CD14-positive monocyte (primary cell): Measurements from ENCODE around the gene CISD3. TPM values are rescaled to one million over a fixed set of nuclear protein-coding genes. Genes with fewer than 3 reads are reported as not detected.

Experiments
- DNase-seq, 3 donors: peaks; one replicate each; pipeline ENCODE4 v3.0.0-alpha.2; 2011 to 2022
- H2AFZ ChIP-seq: 2 replicates; pipeline ENCODE4 v1.6.0; 2012; ENCODE audit warnings: mild to moderate bottlenecking, low read depth, low read length, inconsistent platforms; ENCODE audit not compliant: insufficient read depth, poor library complexity, severe bottlenecking
- H3K27ac ChIP-seq, 2 donors: 1 replicate in 1 of 2; 2 replicates in 1 of 2; pipeline ENCODE4 v1.5.1; 2012 to 2013; ENCODE audit warnings: low read length in 2 of 2, control low read depth in 1 of 2, inconsistent platforms in 1 of 2, low read depth in 1 of 2, mild to moderate bottlenecking in 1 of 2
- H3K27me3 ChIP-seq, 2 donors: one replicate each; pipeline versions ENCODE4 v1.6.0 to v1.6.1; 2011 to 2013; ENCODE audit warnings: low read length in 2 of 2; ENCODE audit not compliant: control insufficient read depth in 2 of 2, insufficient read depth in 2 of 2
- H3K36me3 ChIP-seq, 2 donors: replicated peaks in 1 of 2; 1 replicate in 1 of 2; 2 replicates in 1 of 2; pipeline versions ENCODE4 v1.5.1 to v1.6.1; 2012 to 2013; ENCODE audit warnings: low read length in 2 of 2, control low read depth in 1 of 2, inconsistent platforms in 1 of 2, mild to moderate bottlenecking in 1 of 2; ENCODE audit not compliant: insufficient read depth in 2 of 2, control insufficient read depth in 1 of 2
- H3K4me1 ChIP-seq, 2 donors: 1 replicate in 1 of 2; 2 replicates in 1 of 2; pipeline versions ENCODE4 v1.5.1 to v1.6.1; 2012 to 2013; ENCODE audit warnings: low read length in 2 of 2, control low read depth in 1 of 2, inconsistent platforms in 1 of 2, mild to moderate bottlenecking in 1 of 2, moderate library complexity in 1 of 2; ENCODE audit not compliant: insufficient read depth in 2 of 2, control insufficient read depth in 1 of 2
- H3K4me2 ChIP-seq: replicated peaks from 2 replicates; pipeline ENCODE3; 2012; ENCODE audit warnings: low read length, moderate library complexity, mild to moderate bottlenecking; ENCODE audit not compliant: poor library complexity, severe bottlenecking; ENCODE audit errors: extremely low read depth
- H3K4me3 ChIP-seq, 3 experiments: fragments of 200-600 bp in 1 of 3; sonication (generic) in 1 of 3; replicated peaks in 1 of 3; 1 replicate in 2 of 3; 2 replicates in 1 of 3; pipeline ENCODE4 v1.5.1; 2011 to 2013; ENCODE audit warnings: low read length in 3 of 3, mild to moderate bottlenecking in 3 of 3, control low read depth in 2 of 3, low read depth in 2 of 3, inconsistent platforms in 1 of 3, moderate library complexity in 1 of 3
- H3K79me2 ChIP-seq: 2 replicates; pipeline ENCODE4 v1.6.0; 2012; ENCODE audit warnings: mild to moderate bottlenecking, control low read depth, inconsistent platforms, low read length, moderate library complexity; ENCODE audit not compliant: insufficient read depth
- H3K9ac ChIP-seq: 2 replicates; pipeline ENCODE4 v1.6.0; 2017; ENCODE audit warnings: low read length, mild to moderate bottlenecking; ENCODE audit not compliant: insufficient read depth, poor library complexity, severe bottlenecking
- H3K9me3 ChIP-seq, 2 donors: replicated peaks in 1 of 2; 1 replicate in 1 of 2; 2 replicates in 1 of 2; pipeline versions ENCODE4 v1.5.1 to v1.6.1; 2012 to 2013; ENCODE audit warnings: low read length in 2 of 2, control low read depth in 1 of 2; ENCODE audit not compliant: control insufficient read depth in 1 of 2, insufficient read depth in 1 of 2
- H4K20me1 ChIP-seq: 2 replicates; pipeline ENCODE4 v1.6.0; 2012; ENCODE audit warnings: mild to moderate bottlenecking, low read length, control low read depth, moderate library complexity; ENCODE audit not compliant: insufficient read depth
- H3K27ac Mint-ChIP-seq, 7 donors: one replicate each; pipeline ENCODE4 v1.8.0; 2020; ENCODE audit warnings: mild to moderate bottlenecking in 7 of 7, mixed read lengths in 7 of 7, moderate library complexity in 6 of 7, inconsistent platforms in 2 of 7
- H3K27me3 Mint-ChIP-seq, 3 donors: one replicate each; pipeline ENCODE4 v1.8.0; 2021 to 2022; ENCODE audit warnings: low read depth in 3 of 3, mild to moderate bottlenecking in 3 of 3, mixed read lengths in 3 of 3, moderate library complexity in 3 of 3, inconsistent platforms in 1 of 3
- H3K36me3 Mint-ChIP-seq, 2 donors: one replicate each; pipeline ENCODE4 v1.8.0; 2020; ENCODE audit warnings: mixed read lengths in 2 of 2, inconsistent platforms in 1 of 2, mild to moderate bottlenecking in 1 of 2
- H3K4me1 Mint-ChIP-seq: one replicate; pipeline ENCODE4 v1.8.0; 2020; ENCODE audit warnings: mild to moderate bottlenecking, mixed read lengths
- H3K4me3 Mint-ChIP-seq, 2 donors: one replicate each; pipeline ENCODE4 v1.8.0; 2020; ENCODE audit warnings: mild to moderate bottlenecking in 2 of 2, mixed read lengths in 2 of 2, moderate library complexity in 1 of 2
- H3K9me3 Mint-ChIP-seq, 7 donors: one replicate each; pipeline ENCODE4 v1.8.0; 2020 to 2022; ENCODE audit warnings: mixed read lengths in 7 of 7, mild to moderate bottlenecking in 6 of 7, moderate library complexity in 6 of 7, inconsistent platforms in 2 of 7
- CTCF ChIP-seq: fragments of 200-600 bp; IDR thresholded peaks from one replicate; pipeline ENCODE4 v1.8.0; 2022; ENCODE audit warnings: antibody characterized with exemption, mild to moderate bottlenecking
- WGBS: methylation state at CpG from one replicate; pipeline ENCODE4 v1.1.5; 2013; ENCODE audit warnings: missing lambda C conversion rate; ENCODE audit not compliant: insufficient coverage; 5-methylcytosine and 5-hydroxymethylcytosine counted together
- intact Hi-C, 2 donors: fragments of 100-400 bp; cut with micrococcal nuclease; formaldehyde crosslinking; loops; one replicate each; pipeline versions ENCODE4 v1.15.0 to v1.15.1; 2023
- polyA plus RNA-seq, 3 donors: library from polyadenylated mRNA; depleted of rRNA in 1 of 3; unstranded in 2 of 3; stranded (reverse) in 1 of 3; fragments of 300-500 nt in 2 of 3; fragments of >200 nt in 1 of 3; fragmentation: Illumina TruSeq in 2 of 3; gene quantifications; 1 replicate in 2 of 3; 2 replicates in 1 of 3; pipeline ENCODE4 v1.2.3, GENCODE V29; 2012 to 2021

Gene CISD3
- polyA plus RNA-seq, 3 donors: 7.1 to 61.2 (median 53.4) TPM

GRCh38 chr17:38738686-38739085 lies 8.5 kb downstream of the CISD3 start:
- Histone ChIP-seq H3K4me2 (no peak overlapping the region), H3K36me3 (peaks cover 0 to 8% of the 10 kb centered on the region in 2 donors), H3K4me3 (no peak overlapping the region), H2AFZ (no peak overlapping the region), H4K20me1 (peaks cover 10% of the 10 kb centered on the region), H3K27ac (no peak overlapping the region), H3K9ac (no peak overlapping the region), H3K27me3 (peaks cover 0 to 4% of the 10 kb centered on the region in 2 donors), H3K4me1 (no peaks in the 10 kb centered on the region), H3K79me2 (no peaks in the 10 kb centered on the region), H3K9me3 (no peaks in the 10 kb centered on the region)
- intact Hi-C loops: no loop called here
- TF ChIP-seq CTCF: no peak
- WGBS: 95% methylated on average over 13 of the region's 16 CpGs
- peaks cover 2% of the 10 kb centered on the region for H3K4me1 Mint-ChIP-seq
- H3K27me3 Mint-ChIP-seq: peaks cover 28 to 39% (median 29%) of the 10 kb centered on the region in 3 donors
- H3K27ac Mint-ChIP-seq: peak overlapping the region in 1 of 7 donors; percentile 23
- no peak for DNase-seq
- H3K4me3 Mint-ChIP-seq: no peak overlapping the region
- no peaks in the 10 kb centered on the region for H3K9me3 Mint-ChIP-seq
- peaks cover under 1 to 7% of the 10 kb centered on the region in 2 donors for H3K36me3 Mint-ChIP-seq

GRCh38 chr17:38739305-38739704 lies 9.2 kb downstream of the CISD3 start:
- no peak overlapping the region for H3K4me3 ChIP-seq
- no peak for TF ChIP-seq CTCF
- intact Hi-C loops: no loop called here
- Mint-ChIP-seq H3K27ac (peak overlapping the region in 1 of 7 donors; percentile 21), H3K27me3 (peaks cover 27 to 44% (median 31%) of the 10 kb centered on the region in 3 donors), H3K4me3 (no peak overlapping the region), H3K9me3 (no peaks in the 10 kb centered on the region), H3K4me1 (peaks cover 2% of the 10 kb centered on the region), H3K36me3 (peaks cover 0 to 2% of the 10 kb centered on the region in 2 donors)
- peaks cover 0 to 4% of the 10 kb centered on the region in 2 donors for H3K27me3 ChIP-seq
- H3K4me1 ChIP-seq: no peaks in the 10 kb centered on the region
- no peaks in the 10 kb centered on the region for H3K79me2 ChIP-seq
- no peak overlapping the region for H3K27ac ChIP-seq
- H2AFZ ChIP-seq: no peak overlapping the region
- no peak for DNase-seq
- H3K4me2 ChIP-seq: no peak overlapping the region
- no peaks in the 10 kb centered on the region for H3K9me3 ChIP-seq
- H4K20me1 ChIP-seq: peaks cover 7% of the 10 kb centered on the region
- WGBS: 100% methylated on average over 4 of the region's 14 CpGs
- no peak overlapping the region for H3K9ac ChIP-seq
- H3K36me3 ChIP-seq: peaks cover 0 to 2% of the 10 kb centered on the region in 2 donors
